SU-DHL-6 (cell line): ENCODE measurements around the gene AIFM2.

ENCODE experiments used
- EZH2phosphoT487 ChIP-seq: fragments of 200-600 bp; sonication (generic), shearing (Covaris generic); conservative IDR thresholded peaks from 2 replicates; pipeline ENCODE4 v1.6.1; 2018; ENCODE audit warnings: mild to moderate bottlenecking, antibody characterized with exemption, low read length, moderate library complexity, mixed read lengths
- TF ChIP-seq, protein P1 (sequence below): fragments of 200-600 bp; sonication (generic); IDR thresholded peaks from one replicate; pipeline ENCODE4 v1.5.1; 2017; ENCODE audit warnings: antibody characterized with exemption, mild to moderate bottlenecking, low read length, moderate library complexity; ENCODE audit not compliant: insufficient read depth, poor library complexity, severe bottlenecking

DNA sequence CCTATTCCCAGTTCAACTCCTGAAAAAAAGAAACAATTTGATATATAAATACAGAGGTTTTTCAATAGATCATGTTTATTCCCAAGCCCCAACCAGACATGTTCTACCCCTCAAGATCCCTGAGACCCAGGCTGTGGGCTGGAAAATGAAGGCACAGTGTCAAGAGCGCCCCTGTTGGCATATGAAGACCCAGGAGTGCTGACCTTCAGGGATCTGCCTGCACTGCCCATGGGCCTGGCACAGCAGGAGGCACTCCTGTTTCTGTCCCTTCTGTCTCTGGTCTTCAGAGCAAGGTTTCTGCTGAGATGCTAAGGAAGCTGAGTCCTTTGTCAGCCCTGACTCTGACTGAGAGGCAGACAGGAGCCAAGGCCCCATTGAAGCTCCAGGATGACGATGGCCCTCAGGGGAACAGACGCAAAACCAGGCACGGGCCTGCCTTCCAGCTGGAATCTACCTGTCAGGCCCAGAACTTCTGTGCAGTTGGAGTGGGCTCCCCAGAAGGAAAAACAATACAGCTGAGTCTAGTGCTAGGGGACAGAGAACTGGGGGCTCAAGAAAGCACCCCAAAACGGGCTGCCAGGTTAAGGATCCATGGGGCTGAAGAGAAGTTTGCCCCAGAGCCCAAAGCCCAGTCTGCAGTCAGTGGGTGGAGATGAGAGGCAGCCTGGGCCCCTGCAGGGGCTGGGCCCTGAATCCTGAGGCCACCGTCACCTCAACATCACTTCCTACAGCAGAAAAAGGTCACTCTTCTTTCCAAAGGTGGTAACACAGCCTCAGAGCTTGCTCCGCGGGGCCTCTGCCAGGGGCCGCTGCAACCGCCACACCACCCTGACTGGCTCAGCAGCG, 6.7 kb upstream of the AIFM2 start:
- TF ChIP-seq, protein P1, sequence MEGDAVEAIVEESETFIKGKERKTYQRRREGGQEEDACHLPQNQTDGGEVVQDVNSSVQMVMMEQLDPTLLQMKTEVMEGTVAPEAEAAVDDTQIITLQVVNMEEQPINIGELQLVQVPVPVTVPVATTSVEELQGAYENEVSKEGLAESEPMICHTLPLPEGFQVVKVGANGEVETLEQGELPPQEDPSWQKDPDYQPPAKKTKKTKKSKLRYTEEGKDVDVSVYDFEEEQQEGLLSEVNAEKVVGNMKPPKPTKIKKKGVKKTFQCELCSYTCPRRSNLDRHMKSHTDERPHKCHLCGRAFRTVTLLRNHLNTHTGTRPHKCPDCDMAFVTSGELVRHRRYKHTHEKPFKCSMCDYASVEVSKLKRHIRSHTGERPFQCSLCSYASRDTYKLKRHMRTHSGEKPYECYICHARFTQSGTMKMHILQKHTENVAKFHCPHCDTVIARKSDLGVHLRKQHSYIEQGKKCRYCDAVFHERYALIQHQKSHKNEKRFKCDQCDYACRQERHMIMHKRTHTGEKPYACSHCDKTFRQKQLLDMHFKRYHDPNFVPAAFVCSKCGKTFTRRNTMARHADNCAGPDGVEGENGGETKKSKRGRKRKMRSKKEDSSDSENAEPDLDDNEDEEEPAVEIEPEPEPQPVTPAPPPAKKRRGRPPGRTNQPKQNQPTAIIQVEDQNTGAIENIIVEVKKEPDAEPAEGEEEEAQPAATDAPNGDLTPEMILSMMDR: no peak
- TF ChIP-seq EZH2phosphoT487: no peak
